Activated CD4-positive, alpha-beta T cell treated with anti-CD3 and anti-CD28 coated beads for 36 hours (primary cell): Measurements from ENCODE around the gene REXO4. TPM values are rescaled to one million over a fixed set of nuclear protein-coding genes. Genes with fewer than 3 reads are reported as not detected.

Experiments
- ATAC-seq: fragments of 200-7000 bp; cut with Tn5 transposase; one replicate; pipeline ENCODE4 v1.10.0; 2021; ENCODE audit warnings: mild to moderate bottlenecking, moderate library complexity
- CTCF ChIA-PET: fragments of 350-600 bp; sonication (Branson Sonifier 250); formaldehyde crosslinking; loops from one replicate; lab custom pipeline; 2021; ENCODE audit warnings: antibody characterized with exemption; lab: Charles Lee
- POLR2A ChIA-PET: fragments of 350-600 bp; sonication (Branson Sonifier 250); formaldehyde crosslinking; loops from one replicate; lab custom pipeline; 2021; ENCODE audit warnings: antibody characterized with exemption, inconsistent platforms; lab: Charles Lee
- DNase-seq: peaks from one replicate; pipeline ENCODE4 v3.0.0-alpha.2; 2020
- H3K27ac Mint-ChIP-seq: one replicate; pipeline ENCODE4 v1.8.0; 2021; ENCODE audit warnings: mixed read lengths
- H3K27me3 Mint-ChIP-seq: one replicate; pipeline ENCODE4 v1.8.0; 2021; ENCODE audit warnings: mixed read lengths
- H3K36me3 Mint-ChIP-seq: one replicate; pipeline ENCODE4 v1.8.0; 2021; ENCODE audit warnings: low read depth, mixed read lengths
- H3K4me1 Mint-ChIP-seq: one replicate; pipeline ENCODE4 v1.8.0; 2021; ENCODE audit warnings: mixed read lengths
- H3K4me3 Mint-ChIP-seq: one replicate; pipeline ENCODE4 v1.8.0; 2021; ENCODE audit warnings: mild to moderate bottlenecking, moderate library complexity, mixed read lengths
- H3K9me3 Mint-ChIP-seq: one replicate; pipeline ENCODE4 v1.8.0; 2021; ENCODE audit warnings: low read depth, mixed read lengths
- intact Hi-C, 2 experiments: fragments of 100-400 bp; cut with DNase I in 1 of 2; cut with micrococcal nuclease in 1 of 2; formaldehyde crosslinking; loops; one replicate each; pipeline versions ENCODE4 v1.14.2 to v1.15.1; 2022 to 2024; cut with DNase I, micrococcal nuclease
- total RNA-seq, 2 experiments: library from RNA; stranded (reverse); gene quantifications; one replicate each; pipeline ENCODE4 v1.2.3, GENCODE V29; 2021

The REXO4 gene
- total RNA-seq, 2 experiments from 2014 or later: 25.9 to 34.3 TPM

DNA sequence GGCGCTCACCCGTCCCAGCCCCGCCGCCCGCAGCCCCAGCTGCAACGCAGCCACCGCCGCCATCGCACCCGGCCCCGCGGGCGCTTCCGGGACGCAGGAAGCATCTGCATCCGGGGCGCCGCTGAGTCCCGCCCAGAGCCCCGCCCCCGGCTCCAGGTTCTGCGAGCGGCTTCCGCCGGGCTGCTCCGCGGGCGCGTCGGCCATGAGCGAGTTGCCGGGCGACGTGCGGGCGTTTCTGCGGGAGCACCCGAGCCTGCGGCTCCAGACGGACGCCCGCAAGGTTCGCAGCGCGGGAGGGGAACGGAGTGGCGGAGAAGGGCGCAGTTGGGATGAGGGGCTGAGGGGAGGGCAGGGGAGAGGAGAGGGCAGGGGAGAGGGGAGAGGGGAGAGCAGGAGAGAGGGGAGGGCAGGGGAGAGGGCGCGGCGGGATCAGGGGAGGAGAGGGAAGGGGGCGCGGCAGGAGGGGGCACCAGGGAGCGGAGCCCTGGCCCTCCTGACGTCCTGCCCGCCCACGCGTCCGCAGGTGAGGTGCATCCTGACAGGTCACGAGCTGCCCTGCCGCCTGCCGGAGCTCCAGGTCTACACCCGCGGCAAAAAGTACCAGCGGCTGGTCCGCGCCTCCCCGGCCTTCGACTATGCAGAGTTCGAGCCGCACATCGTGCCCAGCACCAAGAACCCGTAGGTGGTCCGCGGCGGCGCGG, 61.3 kb downstream of the REXO4 start, which contains the start of the genes SURF1 and SURF2:
SURF1 (minus strand) TSS at position 97 of the 701 bp plus-strand sequence; CDS start at position 63, 34 bp downstream.
SURF2 (plus strand) TSS at position 160 of the 701 bp plus-strand sequence; CDS start at position 203, 43 bp downstream.
- ChIA-PET POLR2A (interaction anchor here (0.6 to 13.3 kb wide), 3 partner anchors 9 to 58 kb away, joined by 3 to 287 read pairs (median 12); partner anchors contain the start of genes MED22 and RPL7A), CTCF (interaction anchor here (0.6 to 5.4 kb wide), 4 partner anchors 9 to 170 kb away, joined by 3 to 44 read pairs (median 4); partner anchors contain the start of genes MED22 and RPL7A)
- H3K36me3 Mint-ChIP-seq: peaks cover 40% of the 10 kb centered on the region
- intact Hi-C loops: loop anchor here (1.0 to 10.0 kb wide), 9 partner anchors 8 to 708 kb away; partner anchors contain the start of genes MED22 (in 2 of the 2), RPL7A (in 2 of the 2), BRD3 (in 1 of the 2) and CACFD1 (in 1 of the 2)
- no peaks in the 10 kb centered on the region for H3K27me3 Mint-ChIP-seq
- H3K27ac Mint-ChIP-seq: peak within 1 kb of the TSS; percentile 85
- DNase-seq: peak; percentile 96
- H3K4me3 Mint-ChIP-seq: peak within 1 kb of the TSS; percentile 91
- ATAC-seq: peak; percentile 84
- H3K9me3 Mint-ChIP-seq: no peaks in the 10 kb centered on the region
- peaks cover 52% of the 10 kb centered on the region for H3K4me1 Mint-ChIP-seq

Other genes starting within 250 kb of the REXO4 start
- gene OBP2B, start 208.8 kb downstream of the REXO4 start, total RNA-seq: not detected
- gene ABO, start 142.8 kb downstream of the REXO4 start, total RNA-seq: under 1 TPM in 1 of 2 experiments, not detected in 1; 0.09 TPM
- 10 to 100 TPM; 22.4 to 24.3 TPM for gene SURF6, start 81.8 kb downstream of the REXO4 start, total RNA-seq
- gene MED22, start 69.9 kb downstream of the REXO4 start, total RNA-seq: 10 to 100 TPM; 22.9 to 26.4 TPM
- gene RPL7A, start 69.8 kb downstream of the REXO4 start, total RNA-seq: 1,000 to 10,000 TPM; 3,179 to 3,246 TPM
- 10 to 100 TPM; 17.4 to 29.1 TPM for gene SURF1, start 61.5 kb downstream of the REXO4 start, total RNA-seq
- 10 to 100 TPM; 17.3 to 21.8 TPM for gene SURF2, start 61.5 kb downstream of the REXO4 start, total RNA-seq
- gene SURF4, start 42.0 kb downstream of the REXO4 start, total RNA-seq: 100 to 1,000 TPM; 283 to 349 TPM
- gene STKLD1, start 41.6 kb downstream of the REXO4 start, total RNA-seq: under 1 TPM; 0.40 to 0.82 TPM
- 1 to 10 TPM; 1.7 to 2.5 TPM for gene ADAMTS13, start 4.4 kb upstream of the REXO4 start, total RNA-seq
- gene CACFD1, start 42.0 kb upstream of the REXO4 start, total RNA-seq: under 1 TPM; 0.87 to 0.90 TPM
- 1 to 10 TPM; 1.6 to 1.9 TPM for gene SLC2A6, start 61.1 kb upstream of the REXO4 start, total RNA-seq
- gene MYMK, start 106.9 kb upstream of the REXO4 start, total RNA-seq: not detected
- under 1 TPM; 0.11 to 0.32 TPM for gene ADAMTSL2, start 116.7 kb upstream of the REXO4 start, total RNA-seq
- not detected for gene FAM163B, start 191.4 kb upstream of the REXO4 start, total RNA-seq
- not detected for gene DBH, start 218.4 kb upstream of the REXO4 start, total RNA-seq